ENCODE results near the gene WDHD1.

DNA sequence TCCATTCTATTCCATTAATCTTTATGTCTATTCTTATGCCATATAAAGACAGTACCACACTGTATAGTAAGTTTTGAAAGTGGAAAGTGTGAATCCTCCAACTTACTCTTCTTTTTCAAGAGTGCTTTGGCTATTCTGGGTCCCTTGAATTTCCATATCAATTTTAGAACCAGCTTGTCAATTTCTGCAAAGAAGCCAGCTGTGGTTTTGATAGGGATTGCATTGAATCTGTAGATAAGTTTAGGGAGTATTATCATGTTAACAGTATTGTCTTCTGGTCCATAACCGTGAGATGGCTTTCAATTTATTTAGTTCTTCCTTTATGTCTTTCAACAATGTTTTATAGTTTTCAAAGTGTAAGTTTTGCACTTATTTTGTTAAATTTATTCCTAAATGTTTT is 90.1 kb downstream of the WDHD1 start:
- TF ChIP-seq CTCF (IDR thresholded peaks at IDR 0.05; ENCODE audit: low read depth, low read length, poor library complexity, severe bottlenecking) (no peak), EZH2phosphoT487 (IDR thresholded peaks at IDR 0.05; ENCODE audit: borderline replicate concordance, low read length) (no peak)

All from DOHH2 (cell line).